ENCODE measurements around the gene RPL19. TPM values are rescaled to one million over a fixed set of nuclear protein-coding genes. Genes with fewer than 3 reads are reported as not detected.

The RPL19 gene
- total RNA-seq, 1 donor from 2014 or later, result 3,324 TPM

- Mint-ChIP-seq H3K4me1 (peaks cover 47% of the 10 kb centered on the region), H3K36me3 (ENCODE audit: low read depth) (peaks cover 17% of the 10 kb centered on the region), H3K27ac (no peak overlapping the region), H3K9me3 (no peaks in the 10 kb centered on the region), H3K4me3 (peak overlapping the region; percentile 57), H3K27me3 (no peaks in the 10 kb centered on the region)
- ATAC-seq (ENCODE audit: low read depth), result no peak
- CTCF ChIA-PET, result interaction anchor here (1.5 kb wide), 1 partner anchor 43 kb away, joined by 4 read pairs; no protein-coding TSS in a partner anchor
- TF ChIP-seq CTCF (IDR thresholded peaks at IDR 0.05), result no peak
- DNase-seq, result no peak
- POLR2A ChIA-PET, result interaction anchor here (0.5 kb wide), 1 partner anchor 327 kb away, joined by 5 read pairs; no protein-coding TSS in a partner anchor
- intact Hi-C loops (cut with micrococcal nuclease), result loop anchor here (2.0 kb wide), 1 partner anchor 44 kb away; no protein-coding TSS in a partner anchor
Observed at GRCh38 chr17:39196241-39196807, 3.8 kb upstream of the RPL19 start.

- Mint-ChIP-seq H3K4me1 (peaks cover 51% of the 10 kb centered on the region), H3K27ac (no peak overlapping the region), H3K4me3 (peak overlapping the region; percentile 81), H3K9me3 (no peaks in the 10 kb centered on the region), H3K36me3 (ENCODE audit: low read depth) (peaks cover 21% of the 10 kb centered on the region), H3K27me3 (no peaks in the 10 kb centered on the region)
- CTCF ChIA-PET, result no interaction called here
- no peak for TF ChIP-seq CTCF (IDR thresholded peaks at IDR 0.05)
- ATAC-seq (ENCODE audit: low read depth) (no peak), DNase-seq (no peak)
- intact Hi-C loops (cut with micrococcal nuclease), result loop anchor here (2.0 kb wide), 1 partner anchor 44 kb away; no protein-coding TSS in a partner anchor
- POLR2A ChIA-PET, result interaction anchor here (0.6 kb wide), 1 partner anchor 496 kb away, joined by 4 read pairs; no protein-coding TSS in a partner anchor
Observed at GRCh38 chr17:39196808-39197291, 3.2 kb upstream of the RPL19 start.

- peak; percentile 38 for ATAC-seq (ENCODE audit: low read depth)
- H3K9me3 Mint-ChIP-seq, result no peaks in the 10 kb centered on the region
- intact Hi-C loops (cut with micrococcal nuclease), result loop anchor here (2.0 kb wide), 1 partner anchor 45 kb away; no protein-coding TSS in a partner anchor
- DNase-seq, result peak; percentile 59
- H3K4me1 Mint-ChIP-seq, result peaks cover 58% of the 10 kb centered on the region
- peaks cover 28% of the 10 kb centered on the region for H3K36me3 Mint-ChIP-seq (ENCODE audit: low read depth)
- no peak for TF ChIP-seq CTCF (IDR thresholded peaks at IDR 0.05)
- H3K27me3 Mint-ChIP-seq, result no peaks in the 10 kb centered on the region
- CTCF ChIA-PET, result no interaction called here
- POLR2A ChIA-PET, result interaction anchor here (0.6 kb wide), 1 partner anchor 497 kb away, joined by 4 read pairs; no protein-coding TSS in a partner anchor
- peak within 1 kb of the TSS; percentile 81 for H3K4me3 Mint-ChIP-seq
- H3K27ac Mint-ChIP-seq, result no peak within 1 kb of the TSS
Observed at GRCh38 chr17:39197380-39198185, 2.5 kb upstream of the RPL19 start, which contains the start of gene CACNB1. CACNB1 (minus strand) TSS chr17:39197669; CDS start chr17:39197495, 174 bp downstream.

- peaks cover 62% of the 10 kb centered on the region for H3K4me1 Mint-ChIP-seq
- H3K9me3 Mint-ChIP-seq, result no peaks in the 10 kb centered on the region
- H3K4me3 Mint-ChIP-seq, result peak overlapping the region; percentile 81
- H3K27me3 Mint-ChIP-seq, result no peaks in the 10 kb centered on the region
- no peak for DNase-seq
- intact Hi-C loops (cut with micrococcal nuclease), result no loop called here
- ChIA-PET CTCF (no interaction called here), POLR2A (no interaction called here)
- peaks cover 33% of the 10 kb centered on the region for H3K36me3 Mint-ChIP-seq (ENCODE audit: low read depth)
- TF ChIP-seq CTCF (IDR thresholded peaks at IDR 0.05), result no peak
- no peak overlapping the region for H3K27ac Mint-ChIP-seq
- ATAC-seq (ENCODE audit: low read depth), result no peak
Observed at GRCh38 chr17:39198186-39198566, 1.9 kb upstream of the RPL19 start.

- Mint-ChIP-seq H3K4me3 (peak overlapping the region; percentile 99), H3K9me3 (no peaks in the 10 kb centered on the region), H3K27ac (peak overlapping the region; percentile 100), H3K4me1 (peaks cover 69% of the 10 kb centered on the region), H3K36me3 (ENCODE audit: low read depth) (peaks cover 48% of the 10 kb centered on the region), H3K27me3 (no peaks in the 10 kb centered on the region)
- ChIA-PET CTCF (interaction anchor here (0.9 to 2.2 kb wide), 8 partner anchors 25 to 217 kb away, joined by 3 to 16 read pairs (median 5); no protein-coding TSS in a partner anchor), POLR2A (interaction anchor here (0.6 to 3.2 kb wide), 39 partner anchors 9 to 1364 kb away, joined by 3 to 57 read pairs (median 5); partner anchors contain the start of genes ARL5C, CDK12, CWC25 and FBXL20)
- ATAC-seq (ENCODE audit: low read depth) (peak; percentile 65), DNase-seq (peak; percentile 65)
- intact Hi-C loops (cut with micrococcal nuclease), result loop anchor here (1.0 to 10.0 kb wide), 6 partner anchors 10 to 447 kb away; partner anchors contain the start of genes FBXL20, PPP1R1B and PSMB3
- no peak for TF ChIP-seq CTCF (IDR thresholded peaks at IDR 0.05)
Observed at GRCh38 chr17:39199820-39200069, 338 bp upstream of the RPL19 start.

Measured in activated B cell treated with CpG ODN at 0.5 μM for 24 hours (primary cell).